H1 (cell line): ENCODE results near the gene SLC35F6. TPM values are rescaled to one million over a fixed set of nuclear protein-coding genes. Genes with fewer than 3 reads are reported as not detected.

Experiments used
- CTCF ChIA-PET: fragments of 300-600 bp; sonication (Branson Sonifier 250); formaldehyde crosslinking; loops from one replicate; lab custom pipeline; 2021; ENCODE audit not compliant: partially characterized antibody; lab: Charles Lee
- POLR2A ChIA-PET: fragments of 300-600 bp; sonication (Branson Sonifier 250); formaldehyde crosslinking; loops from one replicate; lab custom pipeline; 2021; ENCODE audit warnings: inconsistent platforms; ENCODE audit not compliant: partially characterized antibody; lab: Charles Lee
- DNase-seq, 2 experiments: peaks; one replicate each; pipeline versions ENCODE4 v3.0.0 to v3.0.0-alpha.2; 2010 to 2022; ENCODE audit warnings: low spot score in 2 of 2, low read depth in 1 of 2, mixed read lengths in 1 of 2
- FAIRE-seq: peaks from 2 replicates; lab custom pipeline; 2011; peaks lifted over from hg19 to GRCh38; lab: Jason Lieb, UNC
- H2AFZ ChIP-seq: 2 replicates; pipeline ENCODE4 v1.8.1; 2012; ENCODE audit warnings: low read length, inconsistent platforms
- H2AK5ac ChIP-seq: 2 replicates; pipeline ENCODE4 v1.6.1; 2013; ENCODE audit warnings: low read depth, low read length
- H2BK120ac ChIP-seq: replicated peaks from 2 replicates; pipeline ENCODE3; 2013; ENCODE audit warnings: low read depth, low read length, inconsistent platforms
- H2BK12ac ChIP-seq: 2 replicates; pipeline ENCODE4 v1.6.1; 2013; ENCODE audit warnings: low read depth, low read length
- H2BK15ac ChIP-seq: 2 replicates; pipeline ENCODE4 v1.6.1; 2013; ENCODE audit warnings: low read length
- H2BK20ac ChIP-seq: 2 replicates; pipeline ENCODE4 v1.6.1; 2013; ENCODE audit warnings: low read length
- H2BK5ac ChIP-seq: 2 replicates; pipeline ENCODE4 v1.6.1; 2013; ENCODE audit warnings: low read depth, low read length
- H3K14ac ChIP-seq: 2 replicates; pipeline ENCODE4 v1.6.1; 2013; ENCODE audit warnings: inconsistent platforms; ENCODE audit not compliant: insufficient read length
- H3K18ac ChIP-seq: 2 replicates; pipeline ENCODE4 v1.6.1; 2013; ENCODE audit warnings: low read length; ENCODE audit errors: extremely low read depth
- H3K23ac ChIP-seq: 2 replicates; pipeline ENCODE4 v1.6.1; 2013; ENCODE audit warnings: inconsistent platforms; ENCODE audit not compliant: insufficient read length
- H3K23me2 ChIP-seq: 2 replicates; pipeline ENCODE4 v1.6.1; 2013; ENCODE audit warnings: low read depth, low read length
- H3K27ac ChIP-seq: 2 replicates; pipeline ENCODE4 v1.6.1; 2011; ENCODE audit warnings: low read depth, low read length, inconsistent platforms
- H3K27me3 ChIP-seq, 4 experiments: replicated peaks in 1 of 4; 1 replicate in 1 of 4; 2 replicates in 3 of 4; pipeline versions ENCODE4 v1.6.1 to v1.8.1; 2011 to 2013; ENCODE audit warnings: low read length in 3 of 4, mild to moderate bottlenecking in 3 of 4, inconsistent platforms in 2 of 4, mixed read lengths in 2 of 4, moderate library complexity in 1 of 4; ENCODE audit not compliant: control insufficient read depth in 3 of 4, insufficient read depth in 3 of 4; ENCODE audit errors: extremely low read depth in 1 of 4
- H3K36me3 ChIP-seq, 4 experiments: 2 replicates each; pipeline versions ENCODE4 v1.6.1 to v1.8.1; 2011 to 2013; ENCODE audit warnings: mild to moderate bottlenecking in 4 of 4, low read length in 3 of 4, moderate library complexity in 2 of 4, control low read depth in 1 of 4, inconsistent platforms in 1 of 4; ENCODE audit not compliant: insufficient read depth in 4 of 4, control insufficient read depth in 2 of 4
- H3K4ac ChIP-seq: replicated peaks from 2 replicates; pipeline ENCODE3; 2013; ENCODE audit warnings: low read length, low read depth, mixed read lengths, inconsistent platforms; ENCODE audit not compliant: insufficient read length
- H3K4me1 ChIP-seq, 4 experiments: replicated peaks in 1 of 4; 1 replicate in 1 of 4; 2 replicates in 3 of 4; pipeline versions ENCODE4 v1.6.1 to v1.8.1; 2011 to 2013; ENCODE audit warnings: low read length in 3 of 4, inconsistent platforms in 2 of 4, mixed read lengths in 1 of 4; ENCODE audit not compliant: insufficient read depth in 4 of 4, control insufficient read depth in 3 of 4
- H3K4me2 ChIP-seq, 2 experiments: 2 replicates each; pipeline versions ENCODE4 v1.6.1 to v1.8.1; 2011 to 2013; ENCODE audit warnings: low read depth in 2 of 2, low read length in 2 of 2, control low read depth in 1 of 2, inconsistent platforms in 1 of 2, mild to moderate bottlenecking in 1 of 2; ENCODE audit not compliant: insufficient read depth in 1 of 2
- H3K4me3 ChIP-seq, 4 experiments: fragments of 200-600, 300-600 bp in 1 of 4; sonication (generic), shearing (Covaris generic), sonication (Bioruptor Twin) in 1 of 4; 2 replicates each; pipeline versions ENCODE4 v1.5.1 to v1.8.1; 2011 to 2016; ENCODE audit warnings: low read length in 4 of 4, low read depth in 3 of 4, control low read depth in 2 of 4, inconsistent platforms in 2 of 4, mild to moderate bottlenecking in 2 of 4, mixed read lengths in 1 of 4, moderate library complexity in 1 of 4; ENCODE audit not compliant: insufficient read depth in 2 of 4; ENCODE audit errors: extremely low read depth in 1 of 4
- H3K56ac ChIP-seq: replicated peaks from 2 replicates; pipeline ENCODE3; 2013; ENCODE audit warnings: low read depth, mild to moderate bottlenecking, mixed read lengths, low read length, inconsistent platforms; ENCODE audit not compliant: insufficient read length
- H3K79me1 ChIP-seq: 2 replicates; pipeline ENCODE4 v1.6.1; 2013; ENCODE audit warnings: low read depth, low read length, control low read depth
- H3K79me2 ChIP-seq, 2 experiments: 2 replicates each; pipeline versions ENCODE4 v1.6.1 to v1.8.1; 2012 to 2013; ENCODE audit warnings: low read length in 2 of 2, mild to moderate bottlenecking in 2 of 2, inconsistent platforms in 1 of 2; ENCODE audit not compliant: insufficient read depth in 2 of 2, control insufficient read depth in 1 of 2
- H3K9ac ChIP-seq, 4 experiments: replicated peaks in 1 of 4; 1 replicate in 1 of 4; 2 replicates in 3 of 4; pipeline versions ENCODE4 v1.6.1 to v1.8.1; 2011 to 2013; ENCODE audit warnings: low read depth in 3 of 4, low read length in 3 of 4, control low read depth in 2 of 4, mild to moderate bottlenecking in 2 of 4, moderate library complexity in 2 of 4, inconsistent platforms in 1 of 4; ENCODE audit errors: extremely low read depth in 1 of 4
- H3K9me3 ChIP-seq, 2 experiments: 2 replicates each; pipeline versions ENCODE4 v1.6.1 to v1.8.1; 2012 to 2013; ENCODE audit warnings: mild to moderate bottlenecking in 2 of 2, moderate library complexity in 2 of 2, control low read depth in 1 of 2, inconsistent platforms in 1 of 2, low read depth in 1 of 2, low read length in 1 of 2, mixed read lengths in 1 of 2; ENCODE audit not compliant: insufficient read depth in 2 of 2
- H4K20me1 ChIP-seq, 2 experiments: replicated peaks in 1 of 2; 2 replicates each; pipeline versions ENCODE3 to v1.8.1; 2011 to 2013; ENCODE audit warnings: inconsistent platforms in 2 of 2, low read length in 2 of 2, mild to moderate bottlenecking in 1 of 2; ENCODE audit not compliant: insufficient read depth in 2 of 2, control insufficient read depth in 1 of 2
- H4K5ac ChIP-seq: 2 replicates; pipeline ENCODE4 v1.6.1; 2013; ENCODE audit warnings: low read length, low read depth, mixed read lengths, inconsistent platforms; ENCODE audit not compliant: insufficient read length
- H4K8ac ChIP-seq: 2 replicates; pipeline ENCODE4 v1.8.0; 2013; ENCODE audit warnings: mild to moderate bottlenecking, moderate library complexity, low read length, inconsistent platforms; ENCODE audit not compliant: insufficient read depth; ENCODE audit errors: extremely low read depth
- H4K91ac ChIP-seq: replicated peaks from 2 replicates; pipeline ENCODE3; 2013; ENCODE audit warnings: low read length, mixed read lengths, inconsistent platforms; ENCODE audit not compliant: insufficient read length
- BACH1 ChIP-seq: IDR thresholded peaks from 2 replicates; pipeline ENCODE4 v1.6.1; 2012; ENCODE audit warnings: low read length, improper control_type of control experiment
- E2F6 ChIP-seq: IDR thresholded peaks from 2 replicates; pipeline ENCODE4 v1.6.1; 2012; ENCODE audit warnings: inconsistent platforms
- EGR1 ChIP-seq: IDR thresholded peaks from 2 replicates; pipeline ENCODE4 v1.6.1; 2011; ENCODE audit warnings: low read depth, low read length, borderline replicate concordance
- FOSL1 ChIP-seq: IDR thresholded peaks from 2 replicates; pipeline ENCODE4 v1.6.1; 2011; ENCODE audit warnings: mild to moderate bottlenecking, low read depth, low read length, moderate library complexity; ENCODE audit not compliant: insufficient read depth
- JUN ChIP-seq: IDR thresholded peaks from 2 replicates; pipeline ENCODE4 v1.6.1; 2011; ENCODE audit warnings: low read depth, mild to moderate bottlenecking, improper control_type of control experiment, low read length
- NRF1 ChIP-seq: IDR thresholded peaks from 2 replicates; pipeline ENCODE4 v1.6.1; 2011; ENCODE audit warnings: mild to moderate bottlenecking, low read depth, low read length, improper control_type of control experiment
- POLR2A ChIP-seq, 2 experiments: IDR thresholded peaks; 1 replicate in 1 of 2; 2 replicates in 1 of 2; pipeline ENCODE4 v1.6.1; 2011; ENCODE audit warnings: low read depth in 2 of 2, low read length in 2 of 2, mild to moderate bottlenecking in 2 of 2; ENCODE audit errors: control extremely low read depth in 1 of 2
- POU5F1 ChIP-seq: IDR thresholded peaks from 2 replicates; pipeline ENCODE4 v1.6.1; 2011; ENCODE audit warnings: low read depth, mild to moderate bottlenecking, low read length, moderate library complexity
- SAP30 ChIP-seq: fragments of 300-600 bp; sonication (generic); IDR thresholded peaks from 2 replicates; pipeline ENCODE4 v1.7.1; 2012; ENCODE audit warnings: low read length, moderate library complexity, mild to moderate bottlenecking, inconsistent platforms; ENCODE audit not compliant: insufficient read depth, insufficient replicate concordance
- SIRT6 ChIP-seq: IDR thresholded peaks from one replicate; pipeline ENCODE4 v1.7.1; 2012; ENCODE audit warnings: low read length, inconsistent platforms
- WGBS, 2 experiments: shearing (Covaris generic) in 1 of 2; methylation state at CpG; one replicate each; pipeline versions ENCODE4 v1.1.6 to v1.1.7; 2013 to 2015; ENCODE audit warnings: low lambda C conversion rate in 2 of 2, mixed read lengths in 2 of 2, inconsistent platforms in 1 of 2, low coverage in 1 of 2, missing lambda C conversion rate in 1 of 2; ENCODE audit not compliant: insufficient replicate concordance in 2 of 2, insufficient coverage in 1 of 2, insufficient read length in 1 of 2; ENCODE audit errors: extremely low coverage in 1 of 2, missing lambda C conversion rate in 1 of 2; 5-methylcytosine and 5-hydroxymethylcytosine counted together
- polyA plus RNA-seq, 7 experiments: library from polyadenylated mRNA; depleted of rRNA in 3 of 7; stranded (reverse) in 5 of 7; unstranded in 2 of 7; fragments of >200 nt in 5 of 7; fragments of 200-250 nt in 2 of 7; gene quantifications; 1 replicate in 5 of 7; 2 replicates in 1 of 7; 4 replicates in 1 of 7; pipeline versions ENCODE4 v1.2.1 to v1.2.3, GENCODE V29; 2011 to 2013; ENCODE audit warnings: missing spikeins in 2 of 7, mixed read lengths in 2 of 7
- total RNA-seq: library from RNA; stranded (reverse); fragmentation: NEBNext Ultra II Directional; extraction: Animal tissue kit (Norgen Biotek cat#: 25700); gene quantifications from 2 replicates; pipeline ENCODE4 v1.2.1, GENCODE V29; 2021

The SLC35F6 gene
- total and polyA plus RNA-seq, 2 of the 8 experiments (the other 6 are each of a cell fraction or from before 2014, with no cell fraction given): 11.2 to 13.5 TPM

GRCh38 chr2:26717362-26717761 lies 46.7 kb upstream of the SLC35F6 start:
- H3K4ac ChIP-seq: no peak overlapping the region
- H3K14ac ChIP-seq: no peak overlapping the region
- no peak overlapping the region for H2BK20ac ChIP-seq
- no peak overlapping the region for H3K56ac ChIP-seq
- peaks cover 0 to 16% (median 10%) of the 10 kb centered on the region in 4 experiments; a peak in 6 of 7 replicates for H3K4me1 ChIP-seq
- no peaks in the 10 kb centered on the region for H3K27me3 ChIP-seq
- TF ChIP-seq BACH1 (no peak), EGR1 (no peak), JUN (no peak), SIRT6 (no peak), SAP30 (no peak), NRF1 (no peak), POLR2A (IDR thresholded peaks at IDR 0.05; ENCODE audit: control extremely low read depth in 1 of 2, low read depth in 2 of 2, low read length in 2 of 2) (no peak), POU5F1 (no peak), FOSL1 (no peak), E2F6 (no peak)
- H3K79me2 ChIP-seq: no peaks in the 10 kb centered on the region
- no peak overlapping the region for H3K27ac ChIP-seq
- no peaks in the 10 kb centered on the region for H4K20me1 ChIP-seq
- H3K18ac ChIP-seq: no peak overlapping the region
- H3K23ac ChIP-seq: no peak overlapping the region
- H3K9me3 ChIP-seq: no peaks in the 10 kb centered on the region
- H4K8ac ChIP-seq: no peak overlapping the region
- no peaks in the 10 kb centered on the region for H3K36me3 ChIP-seq
- no peak overlapping the region for H3K9ac ChIP-seq
- WGBS, 2 experiments: 92% methylated on average over 5 of the region's 5 CpGs; no CpG with 5 or more reads in 1 of the 2 experiments
- DNase-seq (no peak), FAIRE-seq (no peak)
- H4K5ac ChIP-seq: no peak overlapping the region
- no peak overlapping the region for H2AFZ ChIP-seq
- no peak overlapping the region for H2BK5ac ChIP-seq
- H2AK5ac ChIP-seq: no peak overlapping the region
- H2BK15ac ChIP-seq: no peak overlapping the region
- no peak overlapping the region for H3K4me2 ChIP-seq
- H2BK12ac ChIP-seq: no peak overlapping the region
- no peak overlapping the region for H4K91ac ChIP-seq
- no peaks in the 10 kb centered on the region; the same call in 1 of the 2 replicates for H3K23me2 ChIP-seq
- no peaks in the 10 kb centered on the region for H3K79me1 ChIP-seq
- no peak overlapping the region for H2BK120ac ChIP-seq
- ChIA-PET POLR2A (no interaction called here), CTCF (interaction anchor here (1.3 to 2.7 kb wide), 3 partner anchors 28 to 112 kb away, joined by 4 to 11 read pairs (median 7); no protein-coding TSS in a partner anchor)
- no peak overlapping the region for H3K4me3 ChIP-seq
